HG03175 (cell line): ENCODE results near the gene MAJIN.

Experiments used
- ATAC-seq: cut with Tn5 transposase; IDR thresholded peaks from one replicate; pipeline ENCODE4 v1.9.1; 2021; ENCODE audit warnings: mild to moderate bottlenecking, moderate library complexity; ENCODE audit not compliant: unreplicated experiment

The MAJIN gene

DNA sequence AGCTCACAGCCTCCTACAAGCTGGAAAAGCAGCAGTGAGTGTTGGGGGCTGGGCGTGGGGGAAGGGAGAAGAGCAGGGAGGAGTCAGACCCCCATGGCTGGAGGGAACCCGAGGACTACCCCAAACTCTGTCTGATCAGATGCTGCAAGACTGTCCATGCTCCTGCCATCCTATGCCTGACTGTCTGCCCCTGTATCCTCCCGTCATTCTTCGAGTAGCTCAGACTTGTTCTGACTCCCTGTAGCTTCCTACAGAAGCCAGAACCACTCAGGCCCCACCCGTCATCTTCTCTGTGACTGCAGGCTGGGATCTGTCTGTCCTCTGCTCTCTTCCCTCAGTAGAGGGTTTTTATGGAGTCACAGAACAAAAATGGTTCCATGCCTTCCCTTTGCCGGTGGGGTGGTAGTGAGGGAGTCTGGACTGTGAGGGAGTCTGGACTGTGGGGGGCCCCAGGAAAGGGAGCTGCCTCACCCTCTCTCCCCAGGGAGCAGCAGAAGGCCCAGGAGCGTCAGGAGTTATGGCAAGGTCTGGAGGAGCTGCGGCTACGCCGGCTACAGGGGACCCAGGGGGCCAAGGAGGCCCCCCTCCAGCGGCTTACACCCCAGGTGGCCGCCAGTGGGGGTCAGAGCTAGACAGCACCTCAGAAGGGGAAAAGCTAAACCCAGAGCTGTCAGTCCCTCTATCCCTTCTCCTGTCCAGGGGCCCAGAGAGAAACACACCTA lies 38.5 kb downstream of the MAJIN start:
- ATAC-seq = no peak

DNA sequence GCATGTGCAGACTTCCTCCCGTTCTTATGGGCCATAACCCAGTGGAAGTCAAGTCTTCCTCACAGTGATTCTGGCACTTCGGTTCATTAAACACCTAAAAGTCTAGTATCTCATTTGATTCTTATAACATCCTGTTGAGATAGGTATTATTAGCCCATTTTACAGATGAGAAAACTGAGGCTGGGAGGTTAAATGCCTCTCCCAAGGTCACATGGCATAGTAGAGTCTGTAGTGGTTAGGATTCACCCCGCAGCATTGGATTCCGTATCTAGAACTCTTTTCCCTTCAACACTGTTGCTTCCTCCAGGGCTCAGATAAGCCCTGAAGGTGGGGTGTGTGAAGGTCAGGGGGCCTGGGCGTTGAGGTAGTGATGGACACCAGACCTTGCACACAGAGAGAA lies 39.6 kb downstream of the MAJIN start:
- ATAC-seq = no peak

DNA sequence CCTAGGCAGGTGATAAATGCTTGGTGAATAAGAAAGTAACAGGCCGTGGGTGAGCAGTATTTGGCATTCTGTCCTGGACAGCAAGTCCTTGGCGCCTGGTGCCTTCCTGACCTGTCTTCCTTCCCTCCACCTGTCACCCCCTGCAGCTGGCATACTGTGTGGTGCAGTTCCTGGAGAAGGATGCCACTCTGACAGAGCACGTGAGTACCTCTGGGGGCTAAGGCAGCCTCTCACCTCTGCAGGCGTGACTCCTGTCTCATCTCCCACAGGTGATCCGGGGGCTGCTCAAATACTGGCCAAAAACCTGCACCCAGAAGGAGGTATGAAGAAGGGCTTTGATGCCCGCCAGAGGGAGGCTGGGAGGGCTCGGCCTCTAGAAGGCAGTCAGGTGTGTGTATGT lies 40.6 kb downstream of the MAJIN start:
- no peak for ATAC-seq

DNA sequence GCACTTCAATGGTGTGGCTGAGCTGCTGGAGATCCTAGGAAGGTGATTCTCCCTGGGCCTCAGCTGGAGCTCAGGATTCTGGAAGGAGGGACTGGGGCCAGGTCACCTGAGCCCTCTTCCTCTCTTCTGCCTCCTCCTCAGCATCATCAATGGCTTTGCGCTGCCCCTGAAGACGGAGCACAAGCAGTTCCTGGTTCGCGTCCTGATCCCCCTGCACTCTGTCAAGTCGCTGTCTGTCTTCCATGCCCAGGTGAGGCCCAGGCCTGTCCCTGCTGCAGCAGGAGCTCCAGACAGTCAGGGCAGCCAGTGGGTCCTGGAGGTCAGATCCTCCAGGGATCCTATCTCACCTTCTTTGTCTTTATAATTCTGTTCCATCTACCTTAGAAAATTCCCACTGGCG lies 41.6 kb downstream of the MAJIN start:
- no peak for ATAC-seq

DNA sequence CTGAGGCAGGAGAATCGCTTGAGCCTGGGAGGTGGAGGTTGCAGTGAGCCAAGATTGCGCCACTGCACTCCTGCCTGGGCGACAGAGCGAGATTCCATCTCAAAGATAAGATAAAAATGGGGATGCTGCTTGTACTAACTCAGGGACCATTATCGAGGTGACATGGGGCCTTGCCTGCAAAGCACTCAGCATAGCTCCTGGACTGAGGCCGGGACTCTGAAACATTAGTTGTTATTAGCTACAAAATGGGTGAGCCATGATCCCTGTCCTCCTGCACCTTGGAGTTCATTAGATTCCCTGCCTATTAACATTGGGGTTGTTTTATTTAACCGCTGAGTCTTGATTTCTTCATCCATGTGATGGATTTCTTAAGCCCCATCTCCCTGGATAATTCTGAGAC lies 42.3 kb downstream of the MAJIN start:
- ATAC-seq = no peak

DNA sequence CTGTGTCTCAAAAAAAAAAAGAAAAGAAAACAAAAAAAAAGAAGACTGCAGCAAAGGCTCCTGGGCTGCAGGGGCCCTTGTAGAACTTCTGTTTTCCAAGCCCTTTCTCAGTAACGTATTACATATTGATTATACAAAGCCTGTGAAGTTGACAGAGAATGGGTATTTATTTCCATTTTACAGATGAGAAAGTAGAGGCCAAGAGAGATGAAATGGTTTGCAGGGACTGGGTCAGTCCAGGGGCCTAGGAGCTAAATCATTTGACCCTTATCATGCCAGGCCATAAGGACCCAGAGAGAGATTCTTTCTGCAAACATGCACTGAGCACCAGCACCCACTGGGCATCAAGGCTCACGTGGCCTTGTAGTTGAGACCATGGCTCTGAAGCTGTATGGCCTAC lies 43.0 kb downstream of the MAJIN start:
- no peak for ATAC-seq

DNA sequence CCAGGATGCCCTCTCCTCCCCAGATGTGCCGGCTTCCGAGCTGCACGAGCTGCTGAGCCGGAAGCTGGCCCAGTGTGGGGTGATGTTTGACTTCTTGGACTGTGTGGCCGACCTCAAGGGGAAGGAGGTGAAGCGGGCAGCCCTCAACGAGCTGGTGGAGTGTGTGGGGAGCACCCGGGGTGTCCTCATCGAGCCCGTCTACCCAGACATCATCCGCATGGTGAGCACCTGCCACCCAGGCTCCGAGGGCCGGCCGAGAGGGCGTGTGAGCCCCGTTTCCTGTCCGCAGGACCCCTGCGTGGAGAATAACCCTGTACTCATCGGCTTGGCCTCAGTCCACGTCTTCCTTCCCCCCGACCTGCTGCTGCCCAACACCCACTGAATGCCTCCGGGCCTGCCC lies 45.2 kb downstream of the MAJIN start:
- ATAC-seq = no peak

DNA sequence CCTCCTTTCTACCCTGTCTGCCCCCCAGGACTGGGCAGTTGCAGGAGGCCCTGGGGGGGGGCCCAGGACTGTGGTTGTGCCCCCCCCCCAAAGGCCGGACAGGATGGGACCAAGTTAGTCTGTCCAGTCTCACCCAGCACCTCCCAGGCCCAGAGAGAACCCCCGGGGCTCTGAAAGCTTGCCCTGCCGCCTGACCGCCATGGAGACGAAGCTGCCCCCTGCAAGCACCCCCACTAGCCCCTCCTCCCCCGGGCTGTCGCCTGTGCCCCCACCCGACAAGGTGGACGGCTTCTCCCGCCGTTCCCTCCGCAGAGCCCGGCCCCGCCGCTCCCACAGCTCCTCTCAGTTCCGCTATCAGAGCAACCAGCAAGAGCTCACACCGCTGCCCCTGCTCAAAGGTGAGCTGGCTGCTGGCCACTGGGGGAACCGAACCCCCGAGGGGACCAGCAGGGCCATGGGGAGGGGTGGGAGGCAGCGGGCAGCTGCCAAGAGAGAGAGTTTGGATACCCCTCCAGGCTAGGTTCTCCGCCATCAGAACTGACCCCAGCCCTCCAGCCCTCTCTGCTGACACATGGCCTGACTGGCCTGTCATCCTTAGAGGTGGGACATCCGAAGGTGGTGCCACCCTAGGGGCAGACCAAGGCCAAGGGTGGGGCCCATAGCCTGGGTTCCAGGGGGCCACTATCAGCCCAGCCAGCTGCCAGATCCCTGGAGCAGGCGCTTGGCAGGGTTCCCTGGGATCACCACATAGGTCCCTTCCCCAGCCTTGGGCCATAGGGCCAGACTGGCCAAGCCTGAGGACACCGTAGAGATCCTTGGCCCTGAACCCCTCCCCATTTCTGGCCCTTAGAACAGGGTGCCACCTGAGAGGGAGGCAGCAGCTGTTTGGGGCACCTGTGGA lies 46.1 kb downstream of the MAJIN start:
- ATAC-seq = no peak

DNA sequence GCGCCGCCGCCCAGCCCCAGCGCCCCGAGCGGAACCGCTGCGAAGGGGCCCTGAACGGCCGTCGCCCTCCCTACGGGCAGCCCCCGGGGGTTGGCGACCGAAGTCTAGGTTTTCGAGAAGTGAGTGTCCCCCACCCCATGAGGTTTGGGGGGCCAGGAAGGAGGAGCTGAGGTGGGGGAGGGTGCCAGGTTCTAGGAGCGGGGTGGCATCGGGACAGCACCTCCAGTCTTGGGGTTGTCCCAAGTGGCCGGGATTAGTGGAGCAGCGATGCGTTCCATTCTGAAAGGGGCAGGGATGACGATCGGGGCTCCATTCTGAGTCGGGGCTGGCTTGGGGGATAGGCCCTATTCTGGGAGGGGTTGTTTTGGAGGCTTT lies 47.0 kb downstream of the MAJIN start:
- ATAC-seq = no peak

DNA sequence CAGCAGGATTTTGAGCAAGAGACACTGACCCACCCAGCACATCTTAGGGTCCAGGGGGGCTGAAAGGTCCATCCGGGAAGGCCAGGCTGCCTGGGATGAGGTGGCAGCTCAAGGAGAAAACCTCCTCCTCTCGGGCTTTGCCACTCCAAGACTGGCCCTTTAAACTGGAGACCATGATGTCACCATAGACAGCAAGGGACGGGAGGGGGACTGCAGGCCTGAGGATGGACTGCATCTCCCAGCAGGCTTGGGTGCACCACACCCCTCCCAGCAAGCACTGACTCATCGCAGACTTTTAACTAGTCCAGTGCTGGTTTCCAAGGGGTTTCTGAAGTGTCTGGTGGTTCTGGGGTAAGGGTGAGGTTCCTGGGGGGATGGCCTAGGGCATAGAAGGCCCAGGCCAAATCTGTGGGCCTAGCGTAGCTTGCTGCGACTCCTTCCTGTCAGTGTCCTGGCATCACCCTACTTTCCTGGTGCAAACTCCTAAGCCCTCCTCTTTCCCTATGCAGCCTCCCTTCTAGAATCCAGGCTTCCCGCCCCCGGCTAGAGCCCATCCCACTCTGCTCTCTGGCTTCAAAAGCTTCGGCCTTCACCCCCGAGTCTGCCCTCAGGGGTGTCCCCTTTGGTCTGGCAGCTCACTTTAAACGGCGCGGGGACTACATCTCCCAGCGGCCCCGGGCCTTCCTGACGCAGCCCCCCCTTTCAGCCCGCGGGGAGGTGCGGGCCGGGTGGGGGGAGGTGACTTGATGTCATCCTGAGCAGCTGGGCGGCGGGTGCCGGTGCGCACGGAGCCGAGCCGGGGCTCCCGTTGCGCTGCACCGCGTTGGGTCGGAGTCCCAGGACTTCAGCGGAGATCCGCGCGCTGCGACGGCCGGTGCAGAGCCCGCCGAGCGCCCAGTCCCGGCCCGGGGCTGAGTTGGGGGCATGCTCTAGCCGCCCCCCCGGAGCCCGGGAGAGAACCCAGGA lies 47.7 kb downstream of the MAJIN start, which contains the start of gene PPP2R5B:
PPP2R5B (plus strand) TSS at position 746 of the 966 bp plus-strand sequence. CDS start 1,046 bp downstream, outside the sequence.
- peak; percentile 86 for ATAC-seq

DNA sequence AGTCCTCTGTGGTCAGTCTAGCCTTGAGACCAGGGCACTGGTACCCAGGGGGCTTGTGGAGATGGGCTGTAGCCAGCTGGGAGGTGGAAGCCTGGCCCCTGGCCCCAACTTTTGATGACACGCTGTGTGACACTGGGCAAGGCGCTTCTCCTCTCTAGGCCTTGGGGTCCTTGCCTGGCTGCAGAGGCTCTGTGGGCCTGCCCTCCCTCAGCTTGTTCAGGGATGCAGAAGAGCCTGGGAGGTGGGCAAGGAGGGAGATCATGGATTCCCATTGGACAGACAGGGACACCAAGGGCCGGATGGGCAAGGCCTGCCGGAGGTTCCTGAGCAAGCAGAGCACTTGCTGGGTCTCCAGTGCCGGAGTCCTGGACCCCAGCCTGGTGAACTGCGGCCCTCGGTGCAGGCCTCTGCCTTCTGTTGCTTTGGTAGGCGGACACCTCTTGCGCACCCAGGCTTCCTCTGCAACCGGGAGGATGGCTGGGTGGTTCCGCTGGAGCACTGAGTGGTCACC lies 48.7 kb downstream of the MAJIN start:
- ATAC-seq = no peak

DNA sequence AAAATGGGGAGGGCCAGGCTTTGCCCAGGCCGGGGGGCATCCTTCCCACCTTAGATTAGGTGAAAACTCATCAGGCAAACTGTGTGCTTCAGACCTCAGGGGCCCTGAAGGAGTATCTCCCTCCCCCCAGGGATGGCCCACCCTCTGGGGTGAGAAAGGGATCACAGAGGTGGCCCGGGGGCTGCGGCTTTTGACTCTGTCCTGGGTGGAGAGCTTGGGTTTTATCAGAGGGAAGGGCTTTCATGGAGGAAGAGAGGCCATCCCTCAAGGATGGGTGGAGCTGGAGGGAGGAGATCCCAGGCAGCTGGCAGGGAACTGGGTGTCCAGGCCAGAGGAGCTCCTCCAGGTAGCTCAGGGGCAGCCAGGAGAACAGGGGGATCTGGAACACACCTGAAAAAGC lies 50.5 kb downstream of the MAJIN start:
- ATAC-seq = no peak

DNA sequence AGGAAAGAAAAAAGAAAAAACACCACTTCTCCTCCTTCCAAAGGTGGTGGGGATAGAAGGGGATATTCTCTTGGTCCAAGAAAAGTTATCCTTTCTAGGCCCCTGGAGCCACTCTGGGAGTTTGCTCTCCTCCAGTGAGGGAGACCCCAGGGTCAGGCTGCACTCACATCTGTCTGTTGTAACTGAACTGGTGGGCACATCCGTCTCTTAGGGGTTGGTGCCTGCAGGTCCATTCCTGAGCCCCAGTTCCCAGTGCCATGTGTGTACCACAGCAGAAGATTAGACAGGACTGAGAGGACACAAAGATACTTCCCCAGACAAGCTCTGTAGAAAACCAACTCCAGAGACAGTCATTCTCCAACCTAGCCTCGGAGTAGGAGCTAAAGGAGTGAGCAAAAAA lies 51.8 kb downstream of the MAJIN start:
- no peak for ATAC-seq

DNA sequence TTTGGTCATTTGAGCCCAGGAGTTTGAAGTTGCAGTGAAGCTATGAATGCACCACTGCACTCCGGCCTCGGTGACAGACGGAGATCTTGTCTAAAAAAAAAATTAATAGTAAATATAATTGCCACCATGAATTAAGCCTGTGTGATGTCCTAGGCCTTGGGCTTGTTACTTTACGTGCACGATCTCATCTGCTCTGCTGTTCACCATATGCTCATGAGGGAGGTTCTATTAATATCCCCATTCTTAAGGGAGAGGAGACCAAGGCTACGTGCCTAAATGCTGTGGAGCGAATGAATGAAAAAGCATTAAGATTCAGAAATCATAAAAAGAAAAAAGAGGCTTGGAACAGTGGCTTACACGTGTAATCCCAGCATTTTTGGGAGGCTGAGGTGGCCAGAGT lies 52.3 kb downstream of the MAJIN start:
- ATAC-seq = no peak

DNA sequence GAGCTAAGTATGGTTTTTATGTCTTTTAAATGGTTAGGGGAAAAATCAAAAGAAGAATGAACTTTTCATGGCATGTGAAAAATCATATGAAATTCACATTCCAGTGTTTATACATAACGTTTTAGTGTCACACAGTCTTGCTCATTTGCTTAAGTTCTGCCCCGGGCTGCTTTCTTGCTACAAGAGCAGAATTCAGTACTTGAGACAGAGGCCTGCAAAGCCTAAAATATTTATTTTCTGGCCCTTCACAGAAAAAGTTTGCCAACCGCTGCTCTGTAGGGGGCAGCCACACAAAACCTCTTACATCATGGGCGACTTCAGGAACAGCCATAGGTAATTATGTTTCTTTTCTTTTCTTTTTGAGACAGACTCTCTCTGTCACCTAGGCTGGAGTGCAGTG lies 53.9 kb downstream of the MAJIN start:
- ATAC-seq = no peak

DNA sequence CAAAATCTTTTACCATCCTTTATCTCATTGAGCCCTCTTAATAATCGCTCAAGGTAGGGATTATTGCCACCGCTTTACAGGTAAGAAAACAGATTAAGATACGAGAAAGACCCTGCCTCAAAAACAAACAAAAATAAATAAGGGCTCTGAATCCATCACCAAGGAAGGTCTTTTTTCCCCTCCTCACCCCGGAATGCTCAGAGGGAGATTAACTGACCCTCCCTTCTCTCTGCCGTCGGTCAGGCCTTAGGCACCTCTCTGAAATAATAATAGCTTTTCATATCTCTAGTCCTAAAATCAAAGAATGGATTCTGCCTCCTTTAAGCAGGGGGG lies 54.3 kb downstream of the MAJIN start:
- no peak for ATAC-seq

DNA sequence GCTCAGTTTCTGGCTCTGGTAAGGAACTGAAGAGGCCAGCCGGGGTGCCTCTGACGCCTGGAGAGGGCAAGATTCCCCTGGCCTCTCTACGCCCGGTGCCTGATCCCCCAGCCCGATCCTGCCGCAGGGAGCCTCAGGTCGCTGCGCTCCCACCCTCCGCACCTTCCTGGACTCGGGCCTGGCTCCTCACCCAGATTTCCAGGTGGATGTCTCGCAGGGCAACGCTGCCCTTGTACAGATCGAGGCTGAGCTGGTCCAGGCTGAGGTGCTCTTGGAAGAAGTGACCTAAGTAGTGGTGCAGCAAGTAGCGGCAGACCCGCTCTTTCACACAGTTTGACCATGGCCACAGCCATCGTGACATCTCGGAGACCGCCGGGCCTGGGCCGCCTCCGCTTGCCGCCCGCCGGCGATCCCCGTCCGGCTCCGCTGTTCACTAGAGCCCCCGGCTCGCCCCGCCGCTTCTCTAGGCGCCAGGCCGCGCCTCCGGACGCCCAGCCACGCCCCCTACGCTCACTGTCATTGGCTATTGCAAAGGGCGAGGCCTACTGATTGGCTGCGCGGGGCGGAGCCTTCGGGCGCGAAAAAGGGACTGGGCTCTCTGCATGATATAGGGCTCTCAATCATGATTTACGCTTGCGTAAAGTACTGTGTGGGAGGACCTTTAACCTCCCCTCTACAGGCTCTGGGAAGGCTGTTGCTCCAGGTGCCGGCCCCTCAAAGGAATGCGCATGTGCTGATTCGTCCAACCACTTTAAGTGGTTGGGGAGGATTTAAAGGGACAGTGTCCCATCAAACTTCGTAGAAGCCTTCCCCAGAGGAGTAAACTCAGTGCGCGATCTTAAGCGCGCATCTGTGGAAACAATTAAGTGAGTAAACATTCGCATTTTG lies 54.9 kb downstream of the MAJIN start, which contains the start of gene ATG2A:
ATG2A (minus strand) TSS at position 435 of the 888 bp plus-strand sequence; CDS start at position 361, 74 bp downstream.
- ATAC-seq = peak; percentile 95

DNA sequence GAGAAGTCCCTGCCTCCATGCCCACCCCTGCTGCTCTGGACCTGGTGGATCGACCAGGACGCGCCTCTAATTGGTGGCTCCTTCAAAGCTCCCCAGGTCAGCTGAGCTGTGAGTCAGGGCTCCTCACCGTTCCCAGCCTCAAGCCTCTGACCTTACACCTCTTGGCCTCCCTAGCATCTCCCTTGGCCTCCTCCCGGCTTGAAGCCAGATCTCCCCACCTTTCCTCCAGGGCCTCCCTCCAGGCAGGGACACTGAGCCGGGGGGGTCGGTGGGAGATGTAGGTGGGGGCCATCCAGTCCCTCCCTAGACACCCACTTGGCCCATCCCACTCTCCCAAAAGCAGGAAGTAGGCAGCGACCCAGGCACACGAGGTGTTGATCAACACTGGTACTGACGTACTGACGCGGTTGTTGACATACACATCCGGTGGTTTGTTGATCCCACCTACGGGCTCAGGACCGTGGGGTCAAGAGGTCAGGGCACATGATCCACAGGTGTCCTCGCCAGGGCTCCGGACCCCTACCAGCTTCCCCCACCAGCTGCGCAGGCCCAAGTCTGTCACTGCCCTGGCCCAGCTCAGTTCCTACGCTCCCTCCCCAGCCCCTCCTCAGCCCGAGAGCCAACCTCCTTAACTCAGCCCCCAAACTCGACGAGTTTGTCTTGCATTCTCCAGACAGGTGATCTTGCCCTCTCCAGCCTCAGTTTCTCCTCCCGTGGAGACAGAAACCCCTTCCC lies 55.7 kb downstream of the MAJIN start:
- ATAC-seq = peak; percentile 21

DNA sequence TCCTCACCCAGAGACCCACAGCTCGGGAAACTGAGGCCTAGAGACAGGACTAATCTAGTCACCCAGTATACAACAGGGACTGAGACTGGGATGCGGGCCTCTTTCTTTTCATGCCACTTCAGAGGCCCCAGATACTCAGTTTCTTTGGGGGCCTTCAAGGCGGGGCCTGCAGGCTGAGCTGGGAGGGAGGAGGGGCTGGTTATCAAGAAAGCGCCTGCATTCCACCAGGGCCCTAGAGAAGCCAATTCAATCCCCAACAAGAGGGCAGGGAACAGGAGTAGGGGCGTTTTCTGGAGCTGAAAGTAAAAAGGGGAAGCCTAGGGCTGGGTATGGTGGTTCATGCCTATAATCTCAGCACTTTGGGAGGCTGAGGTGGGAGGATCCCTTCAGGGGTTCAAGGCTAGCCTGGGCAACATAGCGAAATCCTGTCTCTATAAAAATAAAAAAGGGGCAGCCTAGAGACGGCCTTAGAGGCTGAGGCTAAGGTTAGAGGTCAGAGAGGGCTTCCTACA lies 56.5 kb downstream of the MAJIN start:
- no peak for ATAC-seq
